HG03280 (cell line): ENCODE results near the gene RGR.
A peak's percentile ranks its signal among the peaks of the same experiment; 100 is the strongest.

Experiments
- ATAC-seq: cut with Tn5 transposase; IDR thresholded peaks from one replicate; pipeline ENCODE4 v1.9.1; 2021; ENCODE audit warnings: mild to moderate bottlenecking, moderate library complexity; ENCODE audit not compliant: unreplicated experiment

RGR gene, protein sequence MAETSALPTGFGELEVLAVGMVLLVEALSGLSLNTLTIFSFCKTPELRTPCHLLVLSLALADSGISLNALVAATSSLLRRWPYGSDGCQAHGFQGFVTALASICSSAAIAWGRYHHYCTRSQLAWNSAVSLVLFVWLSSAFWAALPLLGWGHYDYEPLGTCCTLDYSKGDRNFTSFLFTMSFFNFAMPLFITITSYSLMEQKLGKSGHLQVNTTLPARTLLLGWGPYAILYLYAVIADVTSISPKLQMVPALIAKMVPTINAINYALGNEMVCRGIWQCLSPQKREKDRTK

DNA sequence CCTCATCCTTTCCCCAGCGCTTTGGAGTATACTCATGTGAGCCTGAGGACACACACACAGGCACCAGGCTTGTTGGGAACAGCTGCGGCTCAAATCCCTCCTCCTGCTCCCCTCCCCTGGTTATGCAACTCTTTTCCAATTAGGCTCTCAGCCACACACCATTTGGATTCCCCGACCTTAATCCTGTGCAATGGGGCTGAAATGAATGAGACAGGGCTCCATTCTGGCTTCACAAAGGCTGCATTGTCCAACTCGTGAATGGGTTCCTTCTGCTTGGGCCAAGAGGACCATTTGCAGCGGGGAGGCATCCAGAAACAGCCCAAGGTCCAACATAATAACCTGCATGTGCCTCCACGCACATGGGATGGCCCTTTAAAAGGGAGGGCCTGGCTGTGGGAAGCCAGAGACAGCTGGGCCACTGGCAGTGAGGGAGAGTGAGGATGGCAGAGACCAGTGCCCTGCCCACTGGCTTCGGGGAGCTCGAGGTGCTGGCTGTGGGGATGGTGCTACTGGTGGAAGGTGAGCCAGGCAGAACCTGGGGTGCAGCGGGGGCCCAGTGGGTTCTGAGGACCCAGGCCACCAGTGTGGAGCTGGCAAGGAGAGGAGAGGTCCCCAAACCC, at the start of gene RGR:
Gene RGR (plus strand): TSS at position 403 of the 620 bp plus-strand sequence. CDS start 38 bp downstream, at position 441.
- ATAC-seq, result no peak

DNA sequence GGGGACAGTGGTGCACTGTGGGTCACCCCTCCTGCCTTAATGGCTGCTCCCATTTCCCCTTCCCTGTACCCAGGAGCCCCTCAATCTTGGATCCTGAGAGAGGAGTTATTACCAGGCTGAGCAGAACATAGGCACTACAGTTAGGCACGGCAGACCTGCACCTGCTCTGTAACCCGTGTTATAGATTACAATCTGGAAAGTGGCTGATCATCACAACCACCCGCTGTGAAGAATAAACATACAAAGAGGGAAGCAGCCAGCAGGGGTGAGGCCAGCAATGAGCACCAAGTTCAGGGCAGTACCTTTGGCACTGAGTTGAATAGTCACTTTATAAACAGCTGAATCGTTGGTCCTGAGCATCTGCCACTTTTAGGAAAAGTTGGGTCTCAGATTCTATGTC, 48.8 kb upstream of the RGR start:
- no peak for ATAC-seq

DNA sequence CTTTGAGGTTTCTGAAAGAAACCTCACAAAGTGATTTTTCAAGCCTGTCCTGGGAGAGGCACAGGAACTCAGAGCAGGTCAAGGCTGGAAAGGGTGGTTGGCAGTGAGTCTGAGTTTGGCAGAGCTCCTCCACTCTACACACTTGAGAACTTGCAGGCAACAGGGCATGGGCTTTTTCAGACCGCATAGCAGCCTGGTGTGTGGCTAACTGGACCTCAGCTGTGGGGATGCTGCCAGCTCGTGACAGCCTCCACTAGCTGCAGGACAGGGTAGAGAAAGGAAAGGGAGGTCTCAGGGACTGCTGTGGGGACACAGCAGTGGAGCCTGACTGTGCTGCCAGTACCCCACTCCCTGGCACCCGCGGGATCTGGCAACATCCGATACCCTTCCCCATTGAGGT, 47.9 kb upstream of the RGR start:
- no peak for ATAC-seq

DNA sequence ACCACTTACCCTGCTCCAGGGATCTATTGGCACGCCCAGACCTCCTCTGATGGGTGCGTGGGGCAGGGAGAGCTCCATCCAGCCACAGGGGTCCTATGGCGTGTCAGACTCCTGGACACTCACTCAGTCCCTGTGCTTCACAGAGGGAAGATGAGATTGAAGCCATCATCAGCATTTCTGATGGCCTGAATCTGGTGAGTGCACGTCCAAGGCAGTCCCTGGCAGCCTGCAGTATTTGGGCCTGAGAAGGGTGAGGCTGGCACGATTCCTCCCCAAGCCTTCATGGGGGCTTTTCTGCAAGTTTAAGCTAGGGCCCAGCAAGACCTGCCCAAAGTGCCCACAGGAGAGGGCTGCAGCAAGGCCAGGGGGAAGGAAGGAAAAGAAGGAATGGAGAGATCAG, 47.2 kb upstream of the RGR start:
- no peak for ATAC-seq

- no peak for ATAC-seq
Measured at GRCh38 chr10:84198206-84198915, 46.5 kb upstream of the RGR start.

GRCh38 chr10:84200537-84201243, 44.2 kb upstream of the RGR start:
- ATAC-seq, result no peak

DNA sequence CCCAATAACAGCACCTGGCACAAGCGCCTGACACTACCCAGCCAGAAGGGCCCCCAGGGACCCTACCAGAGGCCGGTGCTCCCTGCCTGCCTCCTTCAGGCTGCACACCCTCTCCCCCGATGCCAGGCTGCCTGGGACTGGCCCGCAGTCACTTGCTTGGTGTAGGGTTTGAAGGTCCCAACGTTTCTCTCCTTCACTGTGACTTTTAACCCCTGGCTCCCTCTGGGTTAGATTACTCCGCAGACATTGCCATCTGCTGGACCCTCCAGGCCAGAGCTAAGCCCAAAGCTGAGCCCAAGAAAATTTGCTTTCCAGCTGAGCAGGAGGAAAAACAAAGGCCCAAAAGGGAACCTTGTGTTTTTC, 43.6 kb upstream of the RGR start:
- ATAC-seq, result no peak

- no peak for ATAC-seq
Measured at GRCh38 chr10:84201682-84202081, 43.2 kb upstream of the RGR start.

DNA sequence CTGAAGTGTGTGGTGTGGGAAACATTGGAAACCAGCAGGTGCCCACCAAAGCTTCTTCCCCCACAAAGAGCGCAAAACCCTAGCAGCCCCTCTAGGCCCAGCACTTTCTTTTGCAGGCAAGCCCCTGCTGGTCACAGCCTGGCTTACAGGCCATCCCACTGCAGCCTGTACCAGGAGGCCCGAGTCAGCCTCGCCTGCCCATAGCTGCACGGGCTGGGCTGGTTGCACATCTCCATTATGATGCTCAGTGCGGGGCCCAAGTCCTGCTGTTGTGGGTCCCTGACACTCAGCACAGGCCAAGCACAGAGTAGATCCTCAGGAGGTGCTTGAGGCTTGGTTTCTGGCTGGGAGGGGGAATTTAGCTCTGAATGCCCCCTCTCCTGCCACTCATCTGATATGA, 42.5 kb upstream of the RGR start:
- ATAC-seq, result no peak

- ATAC-seq, result peak; percentile 44
Measured at GRCh38 chr10:84204122-84204521, 40.7 kb upstream of the RGR start.

- ATAC-seq, result no peak
Measured at GRCh38 chr10:84204610-84205009, 40.2 kb upstream of the RGR start.

DNA sequence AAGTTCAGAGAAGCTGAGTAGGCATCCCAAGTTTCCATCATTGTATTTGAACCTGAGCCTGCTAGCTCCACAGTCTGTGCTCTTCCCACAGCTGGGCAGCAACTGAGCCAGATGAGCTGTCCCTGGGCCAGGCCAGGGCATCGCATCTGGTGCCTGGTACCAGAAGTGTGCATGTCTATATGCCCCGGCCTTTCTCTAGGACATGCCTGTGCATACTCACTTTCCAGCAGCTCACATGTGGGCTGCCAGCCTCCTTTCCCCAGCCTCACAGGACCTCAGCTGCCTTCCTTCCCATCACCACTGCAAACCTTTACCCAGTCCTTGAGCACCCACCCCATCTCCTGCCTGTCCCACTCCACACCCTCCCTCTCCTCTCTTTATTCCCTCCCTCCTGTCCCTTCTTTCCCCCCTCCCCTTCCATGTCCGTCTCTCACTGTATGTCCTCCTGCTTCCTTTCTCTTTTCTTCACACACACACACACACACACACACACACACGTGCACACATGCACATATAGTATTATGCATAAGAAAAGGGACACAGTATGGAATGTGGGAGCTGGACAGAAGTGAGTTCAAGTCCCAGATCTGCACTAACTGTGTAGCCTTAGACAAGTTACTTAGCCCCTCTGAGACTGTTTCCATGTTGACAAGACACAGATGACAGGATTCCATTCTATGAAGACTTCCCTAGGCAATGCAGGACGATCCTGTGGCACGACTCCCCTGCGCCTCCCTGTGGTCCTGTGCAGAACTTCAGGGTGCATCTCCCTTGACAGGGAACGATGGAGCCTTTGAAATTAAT, 39.6 kb upstream of the RGR start:
- ATAC-seq, result peak; percentile 73

- no peak for ATAC-seq
Measured at GRCh38 chr10:84205853-84206525, 38.9 kb upstream of the RGR start.

GRCh38 chr10:84208023-84208422, 36.8 kb upstream of the RGR start:
- no peak for ATAC-seq

GRCh38 chr10:84211566-84211965, 33.3 kb upstream of the RGR start:
- ATAC-seq, result no peak

- no peak for ATAC-seq
Measured at GRCh38 chr10:84212014-84212413, 32.8 kb upstream of the RGR start.

DNA sequence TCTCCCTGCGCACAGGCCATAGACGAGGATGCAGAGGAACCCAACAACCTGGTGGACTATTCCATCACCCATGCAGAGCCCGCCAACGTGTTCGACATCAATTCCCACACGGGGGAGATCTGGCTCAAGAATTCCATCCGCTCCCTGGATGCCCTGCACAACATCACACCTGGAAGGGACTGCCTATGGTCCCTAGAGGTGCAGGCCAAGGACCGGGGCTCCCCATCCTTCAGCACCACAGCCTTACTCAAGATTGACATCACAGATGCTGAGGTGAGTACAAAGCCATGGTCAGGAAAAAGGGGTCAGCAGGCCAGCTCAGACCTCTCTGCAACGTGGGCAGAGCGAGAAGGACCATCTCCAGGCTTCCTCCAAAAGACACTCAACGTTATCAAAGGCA, 31.8 kb upstream of the RGR start:
- ATAC-seq, result no peak

DNA sequence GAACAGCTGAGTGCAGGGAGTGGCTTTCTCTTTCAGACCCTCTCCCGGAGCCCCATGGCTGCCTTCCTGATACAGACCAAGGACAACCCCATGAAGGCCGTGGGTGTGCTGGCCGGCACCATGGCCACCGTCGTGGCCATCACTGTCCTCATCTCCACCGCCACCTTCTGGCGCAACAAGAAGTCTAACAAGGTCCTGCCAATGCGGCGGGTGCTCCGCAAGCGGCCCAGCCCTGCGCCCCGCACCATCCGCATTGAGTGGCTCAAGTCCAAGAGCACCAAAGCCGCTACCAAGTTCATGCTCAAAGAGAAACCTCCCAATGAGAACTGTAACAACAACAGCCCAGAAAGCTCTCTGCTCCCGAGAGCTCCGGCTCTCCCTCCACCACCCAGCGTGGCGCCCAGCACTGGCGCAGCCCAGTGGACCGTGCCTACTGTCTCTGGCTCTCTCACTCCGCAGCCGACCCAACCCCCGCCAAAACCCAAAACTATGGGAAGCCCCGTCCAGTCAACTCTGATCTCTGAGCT, 30.7 kb upstream of the RGR start:
- ATAC-seq, result no peak

DNA sequence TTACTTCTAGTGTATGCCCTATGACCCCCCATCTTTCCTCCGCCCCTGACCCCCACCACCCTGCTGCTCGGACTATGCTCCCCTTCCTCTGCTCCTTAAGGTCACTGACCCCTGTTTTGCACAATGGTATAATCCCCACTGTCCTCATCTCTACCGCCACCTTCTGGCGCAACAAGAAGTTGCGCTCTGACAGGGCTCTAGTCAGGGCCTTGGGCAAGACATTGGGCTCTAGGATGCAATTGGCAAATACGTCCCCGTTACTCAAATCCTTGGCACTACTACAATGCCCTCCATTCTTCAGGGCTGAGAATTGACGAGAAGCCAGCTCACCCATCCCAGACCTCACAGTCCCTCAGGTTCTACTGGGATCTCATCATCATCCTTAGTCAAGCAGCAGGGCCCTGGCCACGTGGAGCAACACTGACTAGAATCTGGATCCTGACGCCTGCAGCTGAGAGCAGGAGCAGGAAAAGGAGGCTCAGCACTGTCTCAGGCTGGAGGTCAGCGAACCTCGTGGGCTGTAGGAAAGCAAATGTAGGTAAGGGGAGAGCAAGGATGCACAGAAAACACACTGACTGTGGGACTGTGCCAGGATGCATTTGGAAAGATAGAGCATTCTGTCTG, 30.1 kb upstream of the RGR start:
- ATAC-seq, result peak; percentile 88

- no peak for ATAC-seq
Measured at GRCh38 chr10:84216834-84217233, 28.0 kb upstream of the RGR start.
